Uterus (tissue), 2 donors: Measurements from ENCODE around the gene TTLL9.

Source experiments
- CTCF ChIP-seq, 4 experiments: fragments of 200-600 bp in 2 of 4; fragments of 450-650 bp in 2 of 4; sonication (generic) in 2 of 4; IDR thresholded peaks; one replicate each; pipeline ENCODE4 v1.5.1; 2016 to 2019; ENCODE audit warnings: antibody characterized with exemption in 4 of 4, mild to moderate bottlenecking in 2 of 4, moderate library complexity in 1 of 4
- POLR2A ChIP-seq, 2 donors: fragments of 450-650 bp; IDR thresholded peaks; one replicate each; pipeline ENCODE4 v1.6.1; 2016; ENCODE audit warnings: antibody characterized with exemption in 2 of 2, mild to moderate bottlenecking in 1 of 2, moderate library complexity in 1 of 2

- TF ChIP-seq CTCF (IDR thresholded peaks at IDR 0.05), result no peak
- no peak for TF ChIP-seq POLR2A (IDR thresholded peaks at IDR 0.05)
Measured at GRCh38 chr20:31919410-31920155, 49.1 kb downstream of the TTLL9 start.
